ENCODE measurements around the gene SCARB1.

DNA sequence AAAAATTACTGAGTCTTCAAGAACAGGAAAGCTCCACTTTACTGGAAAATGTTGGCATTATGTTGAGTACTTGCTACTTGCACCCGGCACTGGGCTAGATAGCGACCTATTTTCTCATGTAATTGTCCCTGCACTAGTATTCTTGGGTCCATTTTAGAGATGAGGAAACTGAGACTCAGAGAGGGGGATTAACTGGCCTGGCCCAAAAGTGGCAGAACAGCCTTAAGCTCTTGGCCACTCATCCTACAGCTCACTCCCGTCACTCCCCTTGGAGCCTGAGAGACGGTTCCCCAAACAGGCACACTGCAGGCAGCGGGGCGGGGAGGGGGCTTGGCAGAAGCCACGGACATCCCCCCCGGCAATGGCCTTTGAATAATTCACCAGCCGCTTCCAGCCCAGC lies 113.9 kb downstream of the SCARB1 start:
- no peak for TF ChIP-seq EZH2phosphoT487 (IDR thresholded peaks at IDR 0.05; ENCODE audit: borderline replicate concordance, low read length)
- TF ChIP-seq, protein P1, sequence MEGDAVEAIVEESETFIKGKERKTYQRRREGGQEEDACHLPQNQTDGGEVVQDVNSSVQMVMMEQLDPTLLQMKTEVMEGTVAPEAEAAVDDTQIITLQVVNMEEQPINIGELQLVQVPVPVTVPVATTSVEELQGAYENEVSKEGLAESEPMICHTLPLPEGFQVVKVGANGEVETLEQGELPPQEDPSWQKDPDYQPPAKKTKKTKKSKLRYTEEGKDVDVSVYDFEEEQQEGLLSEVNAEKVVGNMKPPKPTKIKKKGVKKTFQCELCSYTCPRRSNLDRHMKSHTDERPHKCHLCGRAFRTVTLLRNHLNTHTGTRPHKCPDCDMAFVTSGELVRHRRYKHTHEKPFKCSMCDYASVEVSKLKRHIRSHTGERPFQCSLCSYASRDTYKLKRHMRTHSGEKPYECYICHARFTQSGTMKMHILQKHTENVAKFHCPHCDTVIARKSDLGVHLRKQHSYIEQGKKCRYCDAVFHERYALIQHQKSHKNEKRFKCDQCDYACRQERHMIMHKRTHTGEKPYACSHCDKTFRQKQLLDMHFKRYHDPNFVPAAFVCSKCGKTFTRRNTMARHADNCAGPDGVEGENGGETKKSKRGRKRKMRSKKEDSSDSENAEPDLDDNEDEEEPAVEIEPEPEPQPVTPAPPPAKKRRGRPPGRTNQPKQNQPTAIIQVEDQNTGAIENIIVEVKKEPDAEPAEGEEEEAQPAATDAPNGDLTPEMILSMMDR (IDR thresholded peaks at IDR 0.05; ENCODE audit: low read depth, low read length, poor library complexity, severe bottlenecking): no peak
